ENCODE data around the gene ZSCAN10. TPM values are rescaled to one million over a fixed set of nuclear protein-coding genes. Genes with fewer than 3 reads are reported as not detected.
"Not testable (repeated sequence)": the region's sequence is repeated elsewhere in the genome, so short reads cannot be mapped to it uniquely, and the experiment has no call there.

The ZSCAN10 gene
- total RNA-seq, 1 donor from 2014 or later: not detected

GRCh38 chr16:3059041-3059722, 39.9 kb downstream of the ZSCAN10 start:
- intact Hi-C loops (cut with DNase I): no loop called here
- DNase-seq: peak; percentile 92
- peaks cover 30% of the 10 kb centered on the region for H3K4me1 ChIP-seq

GRCh38 chr16:3058139-3059030, 40.7 kb downstream of the ZSCAN10 start:
- peak overlapping the region; percentile 86 for H3K27ac ChIP-seq

More at GRCh38 chr16:3059041-3059722, 39.9 kb downstream of the ZSCAN10 start:
- Histone ChIP-seq H3K27me3 (ENCODE audit: low read depth) (no peaks in the 10 kb centered on the region), H3K27ac (peak overlapping the region; percentile 86), H3K4me3 (peak overlapping the region; percentile 91), H3K9me3 (no peaks in the 10 kb centered on the region), H3K36me3 (no peaks in the 10 kb centered on the region)
- peak; percentile 96 to 97 for ATAC-seq
- peak; percentile 87 for TF ChIP-seq CTCF (IDR thresholded peaks at IDR 0.05)

GRCh38 chr16:3057181-3058138, 41.6 kb downstream of the ZSCAN10 start:
- TF ChIP-seq CTCF (IDR thresholded peaks at IDR 0.05): no peak
- Histone ChIP-seq H3K4me1 (peaks cover 30% of the 10 kb centered on the region), H3K27me3 (ENCODE audit: low read depth) (no peaks in the 10 kb centered on the region), H3K9me3 (no peaks in the 10 kb centered on the region), H3K4me3 (peak overlapping the region; percentile 91), H3K27ac (no peak overlapping the region), H3K36me3 (no peaks in the 10 kb centered on the region)
- DNase-seq (no peak), ATAC-seq (no peak)
- intact Hi-C loops (cut with DNase I): no loop called here

More at GRCh38 chr16:3058139-3059030, 40.7 kb downstream of the ZSCAN10 start:
- intact Hi-C loops (cut with DNase I): no loop called here
- TF ChIP-seq CTCF (IDR thresholded peaks at IDR 0.05): no peak
- no peaks in the 10 kb centered on the region for H3K27me3 ChIP-seq (ENCODE audit: low read depth)
- ATAC-seq (peak; percentile 52 to 64), DNase-seq (peak; percentile 77)
- no peaks in the 10 kb centered on the region for H3K36me3 ChIP-seq
- peak overlapping the region; percentile 91 for H3K4me3 ChIP-seq
- H3K4me1 ChIP-seq: peaks cover 30% of the 10 kb centered on the region
- no peaks in the 10 kb centered on the region for H3K9me3 ChIP-seq

GRCh38 chr16:3056336-3057180, 42.5 kb downstream of the ZSCAN10 start:
- peaks cover 21% of the 10 kb centered on the region for H3K4me1 ChIP-seq
- intact Hi-C loops (cut with DNase I): no loop called here
- TF ChIP-seq CTCF (IDR thresholded peaks at IDR 0.05): no peak
- H3K27me3 ChIP-seq (ENCODE audit: low read depth): no peaks in the 10 kb centered on the region
- H3K27ac ChIP-seq: no peak overlapping the region
- no peak overlapping the region for H3K4me3 ChIP-seq
- H3K36me3 ChIP-seq: no peaks in the 10 kb centered on the region
- DNase-seq (no peak), ATAC-seq (no peak)
- H3K9me3 ChIP-seq: no peaks in the 10 kb centered on the region

GRCh38 chr16:3055734-3056115, 43.4 kb downstream of the ZSCAN10 start:
- H3K27me3 ChIP-seq (ENCODE audit: low read depth); H3K27ac ChIP-seq; H3K9me3 ChIP-seq; H3K36me3 ChIP-seq; intact Hi-C loops (cut with DNase I); H3K4me3 ChIP-seq; DNase-seq; ATAC-seq: not testable (repeated sequence)
- H3K4me1 ChIP-seq: peaks cover 20% of the 10 kb centered on the region
